Stimulated activated naive B cell treated with anti-CD40 and anti-IgM and Interleukin-4, amounts not matched to agents 10 μg/mL and 1 μg/mL and 100 μg/mL, for 72 hours (primary cell): Measurements from ENCODE around the gene SMC5.

ENCODE experiments used
- ATAC-seq, 2 donors: fragments of 150-1000 bp; cut with Tn5 transposase; replicated peaks; 2 replicates each; pipeline ENCODE4 v1.10.0; 2021; ENCODE audit warnings: moderate library complexity in 1 of 2
- DNase-seq: peaks from one replicate; pipeline ENCODE4 v3.0.0; 2021
- H3K27ac Mint-ChIP-seq: one replicate; pipeline ENCODE4 v1.8.0; 2022; ENCODE audit warnings: mild to moderate bottlenecking, mixed read lengths
- H3K27me3 Mint-ChIP-seq, 2 donors: one replicate each; pipeline ENCODE4 v1.8.0; 2022; ENCODE audit warnings: mixed read lengths in 2 of 2
- H3K36me3 Mint-ChIP-seq, 2 donors: one replicate each; pipeline ENCODE4 v1.8.0; 2022; ENCODE audit warnings: mixed read lengths in 2 of 2, mild to moderate bottlenecking in 1 of 2
- H3K4me1 Mint-ChIP-seq, 2 donors: one replicate each; pipeline ENCODE4 v1.8.0; 2022; ENCODE audit warnings: mixed read lengths in 2 of 2, mild to moderate bottlenecking in 1 of 2
- H3K4me3 Mint-ChIP-seq, 2 donors: one replicate each; pipeline ENCODE4 v1.8.0; 2022; ENCODE audit warnings: mild to moderate bottlenecking in 2 of 2, mixed read lengths in 2 of 2, moderate library complexity in 1 of 2
- H3K9me3 Mint-ChIP-seq, 2 donors: one replicate each; pipeline ENCODE4 v1.8.0; 2022; ENCODE audit warnings: mixed read lengths in 2 of 2, mild to moderate bottlenecking in 1 of 2

The SMC5 gene

GRCh38 chr9:70352802-70353201 lies 94.0 kb downstream of the SMC5 start:
- no peak overlapping the region for H3K4me3 Mint-ChIP-seq
- H3K27ac Mint-ChIP-seq = no peak overlapping the region
- DNase-seq (no peak), ATAC-seq (no peak)
- H3K4me1 Mint-ChIP-seq = peaks cover 0 to 4% of the 10 kb centered on the region in 2 donors
- no peaks in the 10 kb centered on the region for H3K9me3 Mint-ChIP-seq
- no peaks in the 10 kb centered on the region for H3K27me3 Mint-ChIP-seq
- peaks cover 13 to 30% of the 10 kb centered on the region in 2 donors for H3K36me3 Mint-ChIP-seq

- Mint-ChIP-seq H3K9me3 (no peaks in the 10 kb centered on the region), H3K27me3 (no peaks in the 10 kb centered on the region), H3K27ac (peak overlapping the region; percentile 15), H3K36me3 (peaks cover 21 to 38% of the 10 kb centered on the region in 2 donors), H3K4me1 (peaks cover 0 to 4% of the 10 kb centered on the region in 2 donors), H3K4me3 (no peak overlapping the region)
- ATAC-seq = no peak
- no peak for DNase-seq
These were observed 97.0 kb downstream of the SMC5 start for GRCh38 chr9:70355801-70356200.

- no peak for ATAC-seq
- Mint-ChIP-seq H3K9me3 (no peaks in the 10 kb centered on the region), H3K36me3 (peaks cover 34 to 48% of the 10 kb centered on the region in 2 donors), H3K4me3 (no peak overlapping the region), H3K27ac (no peak overlapping the region), H3K27me3 (no peaks in the 10 kb centered on the region), H3K4me1 (no peaks in the 10 kb centered on the region)
- no peak for DNase-seq
These were observed 104.2 kb downstream of the SMC5 start for GRCh38 chr9:70362952-70363351.

- H3K9me3 Mint-ChIP-seq = no peaks in the 10 kb centered on the region
- no peaks in the 10 kb centered on the region for H3K4me1 Mint-ChIP-seq
- DNase-seq (no peak), ATAC-seq (no peak)
- H3K4me3 Mint-ChIP-seq = no peak overlapping the region
- H3K27me3 Mint-ChIP-seq = no peaks in the 10 kb centered on the region
- H3K27ac Mint-ChIP-seq = no peak overlapping the region
- peaks cover 32 to 46% of the 10 kb centered on the region in 2 donors for H3K36me3 Mint-ChIP-seq
These were observed 105.0 kb downstream of the SMC5 start for GRCh38 chr9:70363760-70364159.

GRCh38 chr9:70367305-70367930 lies 108.6 kb downstream of the SMC5 start:
- Mint-ChIP-seq H3K4me1 (no peaks in the 10 kb centered on the region), H3K4me3 (no peak overlapping the region), H3K27me3 (no peaks in the 10 kb centered on the region), H3K9me3 (no peaks in the 10 kb centered on the region), H3K36me3 (peaks cover 27 to 39% of the 10 kb centered on the region in 2 donors), H3K27ac (no peak overlapping the region)
- ATAC-seq (no peak), DNase-seq (no peak)

- Mint-ChIP-seq H3K4me1 (peaks cover 0 to 5% of the 10 kb centered on the region in 2 donors), H3K27me3 (no peaks in the 10 kb centered on the region)
- ATAC-seq = no peak
These were observed 116.3 kb downstream of the SMC5 start for GRCh38 chr9:70374962-70375618.

GRCh38 chr9:70382046-70382708 lies 123.4 kb downstream of the SMC5 start:
- Mint-ChIP-seq H3K4me3 (no peak overlapping the region), H3K27me3 (no peaks in the 10 kb centered on the region), H3K4me1 (peaks cover 0 to 6% of the 10 kb centered on the region in 2 donors), H3K9me3 (no peaks in the 10 kb centered on the region), H3K36me3 (peaks cover 10 to 18% of the 10 kb centered on the region in 2 donors), H3K27ac (no peak overlapping the region)
- ATAC-seq (no peak), DNase-seq (no peak)

More at GRCh38 chr9:70374962-70375618, 116.3 kb downstream of the SMC5 start:
- H3K4me3 Mint-ChIP-seq = no peak overlapping the region
- H3K36me3 Mint-ChIP-seq = peaks cover 0 to 4% of the 10 kb centered on the region in 2 donors
- H3K27ac Mint-ChIP-seq = no peak overlapping the region
- DNase-seq = no peak
- H3K9me3 Mint-ChIP-seq = no peaks in the 10 kb centered on the region

GRCh38 chr9:70382709-70383605 lies 124.2 kb downstream of the SMC5 start:
- Mint-ChIP-seq H3K27ac (no peak overlapping the region), H3K4me1 (peaks cover 0 to 6% of the 10 kb centered on the region in 2 donors), H3K36me3 (peaks cover 15 to 24% of the 10 kb centered on the region in 2 donors), H3K4me3 (no peak overlapping the region), H3K9me3 (no peaks in the 10 kb centered on the region), H3K27me3 (no peaks in the 10 kb centered on the region)
- DNase-seq (no peak), ATAC-seq (no peak)

- no peaks in the 10 kb centered on the region for H3K9me3 Mint-ChIP-seq
- peaks cover 19 to 33% of the 10 kb centered on the region in 2 donors for H3K36me3 Mint-ChIP-seq
- ATAC-seq = no peak
- peaks cover 8 to 21% of the 10 kb centered on the region in 2 donors for H3K4me1 Mint-ChIP-seq
- H3K27ac Mint-ChIP-seq = no peak overlapping the region
- H3K27me3 Mint-ChIP-seq = no peaks in the 10 kb centered on the region
- no peak overlapping the region for H3K4me3 Mint-ChIP-seq
- no peak for DNase-seq
These were observed 126.6 kb downstream of the SMC5 start for GRCh38 chr9:70385426-70385825.

- H3K36me3 Mint-ChIP-seq = peaks cover 19 to 29% of the 10 kb centered on the region in 2 donors
- H3K4me1 Mint-ChIP-seq = peaks cover 17 to 40% of the 10 kb centered on the region in 2 donors
- no peaks in the 10 kb centered on the region for H3K9me3 Mint-ChIP-seq
These were observed 128.9 kb downstream of the SMC5 start for GRCh38 chr9:70387663-70388062.

GRCh38 chr9:70389188-70389587 lies 130.4 kb downstream of the SMC5 start:
- H3K36me3 Mint-ChIP-seq = peaks cover 17 to 18% of the 10 kb centered on the region in 2 donors
- no peak overlapping the region for H3K4me3 Mint-ChIP-seq
- no peaks in the 10 kb centered on the region for H3K9me3 Mint-ChIP-seq
- DNase-seq (no peak), ATAC-seq (no peak)
- H3K27ac Mint-ChIP-seq = no peak overlapping the region
- peaks cover 23 to 53% of the 10 kb centered on the region in 2 donors for H3K4me1 Mint-ChIP-seq
- H3K27me3 Mint-ChIP-seq = no peaks in the 10 kb centered on the region

More at GRCh38 chr9:70387663-70388062, 128.9 kb downstream of the SMC5 start:
- Mint-ChIP-seq H3K27ac (no peak overlapping the region), H3K4me3 (no peak overlapping the region), H3K27me3 (no peaks in the 10 kb centered on the region)
- ATAC-seq (no peak), DNase-seq (no peak)

GRCh38 chr9:70389621-70390266 lies 131.0 kb downstream of the SMC5 start:
- H3K36me3 Mint-ChIP-seq = peaks cover 15 to 16% of the 10 kb centered on the region in 2 donors
- no peak overlapping the region for H3K4me3 Mint-ChIP-seq
- no peaks in the 10 kb centered on the region for H3K9me3 Mint-ChIP-seq
- ATAC-seq (no peak), DNase-seq (no peak)
- no peaks in the 10 kb centered on the region for H3K27me3 Mint-ChIP-seq
- H3K27ac Mint-ChIP-seq = peak overlapping the region; percentile 14
- peaks cover 23 to 53% of the 10 kb centered on the region in 2 donors for H3K4me1 Mint-ChIP-seq

GRCh38 chr9:70390933-70391341 lies 132.2 kb downstream of the SMC5 start:
- DNase-seq (no peak), ATAC-seq (no peak)
- no peak overlapping the region for H3K4me3 Mint-ChIP-seq
- H3K27ac Mint-ChIP-seq = no peak overlapping the region
- peaks cover 15 to 16% of the 10 kb centered on the region in 2 donors for H3K36me3 Mint-ChIP-seq
- H3K27me3 Mint-ChIP-seq = no peaks in the 10 kb centered on the region
- H3K4me1 Mint-ChIP-seq = peaks cover 23 to 53% of the 10 kb centered on the region in 2 donors
- H3K9me3 Mint-ChIP-seq = no peaks in the 10 kb centered on the region
